Upper lobe of left lung (tissue), 4 donors: ENCODE data around the gene UNC13B.

Experiments
- POLR2AphosphoS5 ChIP-seq, 2 donors: sonication (generic); formaldehyde crosslinking; IDR thresholded peaks; one replicate each; pipeline ENCODE4 v1.5.1; 2017; ENCODE audit warnings: antibody characterized with exemption in 2 of 2
- TF ChIP-seq, protein P1 (sequence below), 6 experiments: fragments of 450-650 bp in 4 of 6; fragments of 200-600 bp in 2 of 6; sonication (generic) in 2 of 6; IDR thresholded peaks; one replicate each; pipeline ENCODE4 v1.5.1; 2016 to 2019; ENCODE audit warnings: antibody characterized with exemption in 6 of 6

DNA sequence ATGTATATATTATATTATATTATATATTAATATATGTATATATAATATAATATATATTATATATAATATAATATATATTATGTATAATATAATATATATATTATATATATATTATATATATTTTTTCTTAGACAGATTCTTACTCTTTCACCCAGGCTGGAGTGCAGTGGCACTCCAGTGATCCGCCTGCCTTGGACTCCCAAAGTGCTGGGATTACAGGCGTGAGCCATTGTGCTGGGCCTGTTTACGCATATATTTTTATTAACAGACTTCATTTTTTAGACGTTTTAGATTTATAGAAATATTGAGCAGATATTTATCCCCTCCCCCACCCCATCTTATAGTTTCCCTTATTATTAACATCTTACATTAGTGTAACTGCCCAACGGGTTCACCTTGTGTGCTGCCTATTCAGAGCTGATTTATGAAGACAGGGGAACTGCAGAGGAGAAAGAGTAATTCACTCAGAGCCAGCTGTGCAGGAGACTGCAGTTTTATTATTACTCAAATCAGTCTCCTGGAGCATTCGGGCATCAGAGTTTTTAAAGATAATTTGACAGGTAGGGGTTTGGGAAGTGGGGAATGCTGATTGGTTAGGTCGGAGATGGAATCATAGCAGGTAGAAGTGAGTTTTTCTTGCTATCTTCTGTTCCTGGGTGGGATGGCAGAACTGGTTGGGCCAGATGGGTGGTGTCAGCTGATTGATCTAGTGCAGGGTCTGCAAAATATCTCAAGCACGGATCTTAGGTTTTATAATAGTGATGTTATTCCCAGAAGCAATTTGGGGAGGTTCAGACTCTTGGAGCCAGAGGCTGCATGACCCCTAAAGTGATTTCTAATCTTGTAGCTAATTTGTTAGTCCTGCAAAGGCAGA lies 93.4 kb downstream of the UNC13B start:
- no peak for TF ChIP-seq POLR2AphosphoS5 (IDR thresholded peaks at IDR 0.05)
- TF ChIP-seq, protein P1, sequence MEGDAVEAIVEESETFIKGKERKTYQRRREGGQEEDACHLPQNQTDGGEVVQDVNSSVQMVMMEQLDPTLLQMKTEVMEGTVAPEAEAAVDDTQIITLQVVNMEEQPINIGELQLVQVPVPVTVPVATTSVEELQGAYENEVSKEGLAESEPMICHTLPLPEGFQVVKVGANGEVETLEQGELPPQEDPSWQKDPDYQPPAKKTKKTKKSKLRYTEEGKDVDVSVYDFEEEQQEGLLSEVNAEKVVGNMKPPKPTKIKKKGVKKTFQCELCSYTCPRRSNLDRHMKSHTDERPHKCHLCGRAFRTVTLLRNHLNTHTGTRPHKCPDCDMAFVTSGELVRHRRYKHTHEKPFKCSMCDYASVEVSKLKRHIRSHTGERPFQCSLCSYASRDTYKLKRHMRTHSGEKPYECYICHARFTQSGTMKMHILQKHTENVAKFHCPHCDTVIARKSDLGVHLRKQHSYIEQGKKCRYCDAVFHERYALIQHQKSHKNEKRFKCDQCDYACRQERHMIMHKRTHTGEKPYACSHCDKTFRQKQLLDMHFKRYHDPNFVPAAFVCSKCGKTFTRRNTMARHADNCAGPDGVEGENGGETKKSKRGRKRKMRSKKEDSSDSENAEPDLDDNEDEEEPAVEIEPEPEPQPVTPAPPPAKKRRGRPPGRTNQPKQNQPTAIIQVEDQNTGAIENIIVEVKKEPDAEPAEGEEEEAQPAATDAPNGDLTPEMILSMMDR (IDR thresholded peaks at IDR 0.05), result no peak
